ENCODE results near the gene RAD51B. TPM values are rescaled to one million over a fixed set of nuclear protein-coding genes. Genes with fewer than 3 reads are reported as not detected.

Gene RAD51B
- polyA plus RNA-seq, 3 donors: 3.6 to 11.6 (median 9.4) TPM

DNA sequence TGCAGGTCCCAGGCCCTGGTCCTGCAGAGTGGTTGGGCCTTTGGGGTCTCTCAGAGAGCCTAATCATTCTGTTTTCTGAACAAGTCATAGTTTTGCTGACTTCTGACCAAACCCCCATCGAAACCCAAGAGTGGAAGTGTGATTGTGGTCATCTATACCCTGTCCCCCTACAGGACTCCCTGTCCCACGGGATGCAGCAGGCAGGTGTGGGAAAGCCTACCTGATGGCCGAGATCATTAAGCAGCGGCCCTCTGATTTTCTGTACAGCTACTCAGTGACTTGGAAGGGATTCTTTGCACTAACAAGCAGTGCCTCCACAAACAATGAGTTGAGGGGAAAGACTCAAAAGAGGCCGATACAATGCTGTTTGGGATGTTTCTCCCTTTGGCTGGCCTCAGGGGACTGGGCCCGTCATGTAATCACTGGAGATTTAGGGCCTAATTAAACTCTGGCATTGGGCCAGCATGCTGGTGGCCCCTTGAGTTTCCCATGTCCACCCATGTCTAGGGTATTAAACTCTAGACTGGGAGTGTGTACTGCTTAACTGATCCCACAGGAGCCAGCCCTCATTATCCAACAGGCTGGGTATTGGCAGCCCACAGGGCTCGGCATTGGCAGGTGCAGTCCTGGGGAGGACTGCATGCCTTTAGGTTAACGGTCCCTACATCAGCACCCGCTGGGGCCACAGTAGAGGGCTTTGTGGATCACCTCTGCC, 780.5 kb downstream of the RAD51B start:
- no peak overlapping the region for H2AFZ ChIP-seq (ENCODE audit: insufficient read depth, low read depth, low read length, poor library complexity, severe bottlenecking)
- peaks cover 5 to 16% of the 10 kb centered on the region in 2 donors for H3K36me3 Mint-ChIP-seq
- H3K79me2 ChIP-seq (ENCODE audit: insufficient read depth, low read length): no peaks in the 10 kb centered on the region
- H3K4me1 ChIP-seq (ENCODE audit: control insufficient read depth in 1 of 2, insufficient read depth in 2 of 2, low read length in 2 of 2): peaks cover 52 to 68% of the 10 kb centered on the region in 2 donors
- H3K4me2 ChIP-seq (replicated peaks; ENCODE audit: extremely low read depth, low read length, poor library complexity, severe bottlenecking): peak overlapping the region; percentile 69
- no peak for DNase-seq
- H3K4me1 Mint-ChIP-seq: peaks cover 57% of the 10 kb centered on the region
- H3K9ac ChIP-seq (ENCODE audit: insufficient read depth, low read length, poor library complexity, severe bottlenecking): no peak overlapping the region
- TF ChIP-seq, protein P1, sequence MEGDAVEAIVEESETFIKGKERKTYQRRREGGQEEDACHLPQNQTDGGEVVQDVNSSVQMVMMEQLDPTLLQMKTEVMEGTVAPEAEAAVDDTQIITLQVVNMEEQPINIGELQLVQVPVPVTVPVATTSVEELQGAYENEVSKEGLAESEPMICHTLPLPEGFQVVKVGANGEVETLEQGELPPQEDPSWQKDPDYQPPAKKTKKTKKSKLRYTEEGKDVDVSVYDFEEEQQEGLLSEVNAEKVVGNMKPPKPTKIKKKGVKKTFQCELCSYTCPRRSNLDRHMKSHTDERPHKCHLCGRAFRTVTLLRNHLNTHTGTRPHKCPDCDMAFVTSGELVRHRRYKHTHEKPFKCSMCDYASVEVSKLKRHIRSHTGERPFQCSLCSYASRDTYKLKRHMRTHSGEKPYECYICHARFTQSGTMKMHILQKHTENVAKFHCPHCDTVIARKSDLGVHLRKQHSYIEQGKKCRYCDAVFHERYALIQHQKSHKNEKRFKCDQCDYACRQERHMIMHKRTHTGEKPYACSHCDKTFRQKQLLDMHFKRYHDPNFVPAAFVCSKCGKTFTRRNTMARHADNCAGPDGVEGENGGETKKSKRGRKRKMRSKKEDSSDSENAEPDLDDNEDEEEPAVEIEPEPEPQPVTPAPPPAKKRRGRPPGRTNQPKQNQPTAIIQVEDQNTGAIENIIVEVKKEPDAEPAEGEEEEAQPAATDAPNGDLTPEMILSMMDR (IDR thresholded peaks at IDR 0.05): no peak
- no peak overlapping the region for H3K4me3 Mint-ChIP-seq
- no peaks in the 10 kb centered on the region for H3K27me3 ChIP-seq (ENCODE audit: control insufficient read depth in 2 of 2, insufficient read depth in 2 of 2, low read length in 2 of 2)
- no peaks in the 10 kb centered on the region for H3K36me3 ChIP-seq (replicated peaks in 1 of 2; ENCODE audit: control insufficient read depth in 1 of 2, insufficient read depth in 2 of 2, low read length in 2 of 2)
- intact Hi-C loops (cut with micrococcal nuclease): loop anchor here in 1 of 2 donors (2.0 to 10.0 kb wide), 5 partner anchors 21 to 205 kb away; no protein-coding TSS in a partner anchor
- H3K9me3 Mint-ChIP-seq: peaks cover 3 to 16% (median 8%) of the 10 kb centered on the region in 7 donors
- H3K27me3 Mint-ChIP-seq (ENCODE audit: low read depth in 3 of 3): peaks cover 0 to 4% (median 0%) of the 10 kb centered on the region in 3 donors
- peak overlapping the region; percentile 90 to 99 for H3K27ac ChIP-seq (ENCODE audit: low read depth in 1 of 2, low read length in 2 of 2)
- H4K20me1 ChIP-seq (ENCODE audit: insufficient read depth, low read length): no peaks in the 10 kb centered on the region
- H3K27ac Mint-ChIP-seq: peak overlapping the region; percentile 98 to 100 (median 99)
- WGBS (ENCODE audit: insufficient coverage): 100% methylated on average over 1 of the region's 9 CpGs
- H3K4me3 ChIP-seq (replicated peaks in 1 of 3; ENCODE audit: low read depth in 2 of 3, low read length in 3 of 3): peak overlapping the region in 1 of 3 experiments; percentile 65
- H3K9me3 ChIP-seq (replicated peaks in 1 of 2; ENCODE audit: control insufficient read depth in 1 of 2, insufficient read depth in 1 of 2, low read length in 2 of 2): peaks cover 0 to 8% of the 10 kb centered on the region in 2 donors

DNA sequence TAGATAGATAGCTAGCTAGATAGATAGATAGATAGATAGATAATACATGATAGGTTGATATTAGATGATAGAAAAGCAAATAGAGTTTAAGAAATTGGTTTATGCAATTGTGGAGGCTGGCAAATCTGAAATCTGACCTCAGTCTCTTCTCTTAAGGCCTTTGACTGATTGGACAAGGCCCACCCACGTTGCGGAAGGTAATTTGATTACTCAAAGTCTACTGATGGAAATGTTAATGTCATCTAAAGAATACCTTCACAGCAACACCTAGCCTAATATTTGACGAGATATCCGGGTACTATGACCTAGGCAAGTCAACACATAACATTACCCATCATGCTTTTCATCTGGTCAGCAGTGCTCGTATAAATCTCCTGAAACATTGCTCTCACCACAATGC, 782.9 kb downstream of the RAD51B start:
- no peaks in the 10 kb centered on the region for H4K20me1 ChIP-seq (ENCODE audit: insufficient read depth, low read length)
- Mint-ChIP-seq H3K4me3 (no peak overlapping the region), H3K9me3 (peaks cover 8 to 26% (median 13%) of the 10 kb centered on the region in 7 donors), H3K4me1 (peaks cover 48% of the 10 kb centered on the region), H3K27ac (no peak overlapping the region), H3K36me3 (peaks cover 10 to 24% of the 10 kb centered on the region in 2 donors), H3K27me3 (ENCODE audit: low read depth in 3 of 3) (peaks cover 0 to 8% (median 0%) of the 10 kb centered on the region in 3 donors)
- intact Hi-C loops (cut with micrococcal nuclease): loop anchor here in 1 of 2 donors (10.0 kb wide), 1 partner anchor 208 kb away; no protein-coding TSS in a partner anchor
- H3K9ac ChIP-seq (ENCODE audit: insufficient read depth, low read length, poor library complexity, severe bottlenecking): no peak overlapping the region
- no peaks in the 10 kb centered on the region for H3K79me2 ChIP-seq (ENCODE audit: insufficient read depth, low read length)
- DNase-seq: no peak
- TF ChIP-seq, protein P1 (IDR thresholded peaks at IDR 0.05): no peak
- H3K4me1 ChIP-seq (ENCODE audit: control insufficient read depth in 1 of 2, insufficient read depth in 2 of 2, low read length in 2 of 2): peaks cover 54 to 68% of the 10 kb centered on the region in 2 donors
- H2AFZ ChIP-seq (ENCODE audit: insufficient read depth, low read depth, low read length, poor library complexity, severe bottlenecking): no peak overlapping the region
- no peak overlapping the region for H3K27ac ChIP-seq (ENCODE audit: low read depth in 1 of 2, low read length in 2 of 2)
- no peak overlapping the region for H3K4me3 ChIP-seq (replicated peaks in 1 of 3; ENCODE audit: low read depth in 2 of 3, low read length in 3 of 3)
- H3K27me3 ChIP-seq (ENCODE audit: control insufficient read depth in 2 of 2, insufficient read depth in 2 of 2, low read length in 2 of 2): no peaks in the 10 kb centered on the region
- H3K9me3 ChIP-seq (replicated peaks in 1 of 2; ENCODE audit: control insufficient read depth in 1 of 2, insufficient read depth in 1 of 2, low read length in 2 of 2): peaks cover 6 to 15% of the 10 kb centered on the region in 2 donors
- no peak overlapping the region for H3K4me2 ChIP-seq (replicated peaks; ENCODE audit: extremely low read depth, low read length, poor library complexity, severe bottlenecking)
- H3K36me3 ChIP-seq (replicated peaks in 1 of 2; ENCODE audit: control insufficient read depth in 1 of 2, insufficient read depth in 2 of 2, low read length in 2 of 2): no peaks in the 10 kb centered on the region
- 100% methylated on average over 2 of the region's 5 CpGs for WGBS (ENCODE audit: insufficient coverage)
